Fibroblast of skin of back (primary cell): ENCODE measurements around the gene C17orf50.
"Not testable (repeated sequence)": the region's sequence is repeated elsewhere in the genome, so short reads cannot be mapped to it uniquely, and the experiment has no call there.

Experiments used
- DNase-seq: peaks from one replicate; pipeline ENCODE4 v3.0.0-alpha.2; 2013

C17orf50 gene

DNA sequence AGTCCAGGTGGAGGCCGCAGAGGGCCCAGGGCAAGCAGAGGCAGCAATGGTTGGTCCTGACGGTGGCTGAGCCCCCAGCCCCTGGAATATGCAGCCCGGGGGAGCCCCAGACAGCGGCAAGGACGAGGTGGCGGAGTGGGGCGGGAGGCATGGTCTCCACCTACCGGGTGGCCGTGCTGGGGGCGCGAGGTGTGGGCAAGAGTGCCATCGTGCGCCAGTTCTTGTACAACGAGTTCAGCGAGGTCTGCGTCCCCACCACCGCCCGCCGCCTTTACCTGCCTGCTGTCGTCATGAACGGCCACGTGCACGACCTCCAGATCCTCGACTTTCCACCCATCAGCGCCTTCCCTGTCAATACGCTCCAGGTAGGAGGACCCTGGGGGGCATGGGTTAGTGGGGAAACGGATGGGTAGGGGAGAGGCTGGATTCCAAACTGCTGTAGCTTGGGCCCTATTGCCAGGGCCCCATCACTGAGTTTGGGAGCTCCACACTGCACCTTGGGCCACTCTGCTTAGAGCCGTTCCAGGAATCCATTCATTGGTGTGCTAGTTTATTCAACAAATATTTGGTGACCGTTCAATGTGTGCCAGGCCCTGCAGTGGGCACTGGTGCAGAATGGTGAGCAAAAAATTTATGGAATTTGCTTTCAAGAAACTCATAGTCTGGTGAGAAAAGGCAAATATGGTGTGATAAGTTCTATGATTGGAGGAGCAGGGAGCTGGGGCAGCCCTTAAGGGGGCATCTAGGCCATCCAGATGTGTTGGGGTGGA, 25.5 kb upstream of the C17orf50 start:
- no peak for DNase-seq

DNA sequence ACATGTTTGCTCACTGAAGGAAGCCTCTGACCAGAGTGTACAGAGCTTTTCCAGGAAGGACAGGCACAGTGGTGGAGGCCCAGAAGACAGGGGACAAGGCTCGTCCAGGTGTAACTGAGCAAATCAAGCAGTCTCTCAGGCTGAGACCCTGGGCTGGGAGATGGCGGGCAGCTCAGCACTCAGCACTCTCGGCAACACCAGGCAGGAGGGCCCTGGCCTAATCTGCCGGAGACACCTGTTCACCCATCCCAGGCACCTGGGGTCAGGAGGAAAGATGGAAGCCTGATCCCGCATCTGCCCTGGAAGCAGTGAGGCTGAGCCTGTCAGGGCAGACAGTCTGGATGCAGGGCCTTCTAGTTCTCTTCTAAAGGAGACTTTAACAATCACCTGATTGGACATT, 24.5 kb upstream of the C17orf50 start:
- DNase-seq = no peak

DNA sequence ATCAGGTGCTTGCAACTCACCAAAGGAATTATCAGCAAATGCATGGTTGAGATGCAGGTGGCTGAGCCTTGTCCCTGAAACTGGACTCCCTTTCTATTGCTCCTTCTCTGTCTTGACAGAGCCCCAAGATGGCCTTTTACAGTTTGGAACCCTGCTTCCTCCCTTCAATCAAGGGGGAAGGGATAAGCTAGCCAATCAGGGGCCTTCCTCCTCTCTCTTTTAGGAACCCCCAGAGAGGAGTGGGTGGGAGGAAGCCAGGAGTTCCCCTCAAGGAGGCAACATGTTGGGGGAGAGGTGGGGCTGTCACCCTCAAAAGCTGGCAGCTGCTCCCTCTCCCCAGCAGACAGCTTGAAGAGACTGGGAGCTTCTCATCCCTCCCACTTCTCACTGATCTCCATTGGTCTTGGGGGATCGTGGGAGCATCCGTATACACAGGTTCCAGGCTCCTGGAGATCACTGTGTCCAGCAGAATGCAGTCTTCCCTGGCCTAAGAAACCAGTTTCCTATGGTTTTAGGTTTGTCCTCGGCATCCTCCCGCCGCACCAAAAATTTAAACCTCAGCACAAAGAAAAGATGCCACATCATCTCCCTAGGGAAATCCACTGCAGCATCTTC, 22.1 kb upstream of the C17orf50 start:
- DNase-seq = no peak

DNA sequence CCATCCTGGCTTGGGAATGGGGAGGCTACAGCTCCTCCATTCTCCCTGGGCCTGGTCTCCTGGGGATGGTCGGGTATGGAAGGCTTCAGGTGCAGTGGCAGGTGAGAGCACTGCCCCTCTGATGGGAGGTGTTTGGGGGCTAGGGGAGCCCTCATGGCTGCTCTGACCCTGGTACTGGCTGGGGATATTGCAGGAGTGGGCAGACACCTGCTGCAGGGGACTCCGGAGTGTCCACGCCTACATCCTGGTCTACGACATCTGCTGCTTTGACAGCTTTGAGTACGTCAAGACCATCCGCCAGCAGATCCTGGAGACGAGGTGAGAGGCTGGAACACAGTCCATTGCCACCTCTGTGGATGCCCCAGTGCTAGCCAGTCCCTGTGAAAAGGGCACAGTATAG, 20.5 kb upstream of the C17orf50 start:
- no peak for DNase-seq

- no peak for DNase-seq
Measured at GRCh38 chr17:35740997-35741931, 19.4 kb upstream of the C17orf50 start.

DNA sequence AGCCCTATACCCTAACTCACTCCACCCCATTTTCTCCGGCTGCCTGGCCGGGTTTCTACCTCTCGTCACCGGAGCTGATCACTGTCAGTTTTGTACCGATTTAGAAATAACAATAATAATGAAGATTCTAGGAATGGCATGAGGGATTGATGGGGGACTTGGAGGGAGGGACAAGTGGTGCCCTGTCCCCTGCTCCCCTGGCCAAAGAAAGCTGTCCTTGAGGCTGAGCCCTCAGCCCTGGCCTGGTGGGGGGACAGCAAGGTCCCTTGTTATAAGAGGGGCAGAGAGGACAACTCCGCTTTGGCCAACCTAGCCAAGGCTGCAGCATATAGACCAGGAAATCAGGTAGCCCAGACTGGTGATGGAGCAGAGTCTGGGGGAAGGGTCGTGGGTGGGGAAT, 18.2 kb upstream of the C17orf50 start:
- DNase-seq = no peak

DNA sequence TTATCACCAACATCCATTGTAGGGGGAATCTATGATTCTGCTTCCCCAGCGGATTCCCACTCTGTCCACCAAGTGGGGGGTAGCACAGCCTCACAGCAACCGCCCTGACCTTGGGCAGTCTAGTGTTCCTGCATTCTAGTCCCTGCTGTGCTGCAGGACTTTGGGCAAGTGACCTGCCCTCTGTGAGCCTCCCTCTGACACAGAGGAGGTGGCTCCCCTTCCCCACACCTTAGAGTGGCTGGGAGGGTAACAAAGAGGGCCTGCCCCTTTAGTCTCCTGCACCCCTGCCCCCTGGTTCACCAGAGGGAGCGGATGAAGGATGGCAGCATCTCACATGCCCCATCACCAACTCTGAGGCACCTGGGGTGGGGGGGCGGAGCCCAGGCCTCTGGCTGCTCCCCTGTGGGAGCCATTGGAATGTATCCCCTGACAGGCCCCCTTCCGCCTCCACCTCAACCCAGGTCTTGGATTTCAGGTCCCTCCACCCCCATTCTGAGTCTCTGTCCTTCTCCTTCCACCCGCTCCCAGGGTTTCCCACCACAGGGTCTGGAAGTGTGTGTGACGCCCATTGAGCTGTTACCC, 17.7 kb upstream of the C17orf50 start:
- no peak for DNase-seq

DNA sequence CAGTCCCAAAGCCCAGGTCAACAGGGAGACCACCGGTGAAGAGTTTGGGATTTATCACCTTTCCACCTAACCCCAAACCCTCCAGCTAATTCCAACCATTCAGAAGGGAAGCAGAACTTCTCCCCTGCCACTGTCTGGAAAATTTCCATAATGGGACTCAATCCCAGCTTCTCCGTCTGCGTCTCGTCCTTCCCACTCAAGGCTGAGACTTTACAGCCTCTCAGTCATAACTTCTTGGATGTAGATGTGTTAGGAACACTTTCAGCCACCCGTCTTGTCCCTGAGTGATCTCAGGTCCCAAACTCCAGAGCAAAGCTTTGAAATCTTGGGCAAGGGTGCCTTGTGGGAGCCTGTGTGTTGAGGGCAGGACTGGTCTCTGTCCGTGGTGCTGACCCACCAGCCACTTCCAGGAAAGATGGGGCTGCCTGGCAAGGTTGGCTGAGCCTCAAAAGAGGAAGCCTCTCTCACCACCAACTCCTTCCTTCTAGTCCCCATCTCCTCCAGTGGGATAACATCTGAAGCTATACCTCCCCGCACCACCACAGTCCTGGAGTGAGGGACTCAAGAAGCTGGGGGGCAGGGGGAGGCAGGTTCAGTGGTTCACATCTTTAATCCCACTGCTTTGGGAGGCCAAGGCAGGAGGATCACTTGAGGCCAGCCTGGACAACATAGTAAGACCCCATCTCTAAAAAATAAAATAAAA, 16.9 kb upstream of the C17orf50 start:
- DNase-seq = peak; percentile 38

- DNase-seq = no peak
Measured at GRCh38 chr17:35744830-35745229, 15.9 kb upstream of the C17orf50 start.

DNA sequence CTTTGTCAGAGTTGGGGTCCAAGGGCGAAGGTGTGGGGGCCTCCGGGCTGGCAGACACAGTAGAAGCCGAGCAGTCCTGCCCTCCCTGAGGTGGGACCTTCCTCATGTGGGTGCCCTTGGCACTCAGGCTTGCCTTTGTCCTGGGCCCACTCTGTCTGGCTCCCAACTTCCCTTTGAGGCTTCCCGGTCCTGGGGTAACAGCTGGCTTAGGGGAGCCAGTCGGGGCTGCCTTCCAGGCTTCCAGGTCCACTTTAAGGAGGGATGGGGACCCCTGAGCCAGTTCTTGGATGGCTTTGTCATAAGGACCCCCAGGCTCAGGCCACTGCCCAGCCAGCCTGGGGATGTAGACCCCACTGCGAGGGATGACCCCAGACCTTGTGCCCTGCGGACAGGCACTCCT, 15.4 kb upstream of the C17orf50 start:
- no peak for DNase-seq

DNA sequence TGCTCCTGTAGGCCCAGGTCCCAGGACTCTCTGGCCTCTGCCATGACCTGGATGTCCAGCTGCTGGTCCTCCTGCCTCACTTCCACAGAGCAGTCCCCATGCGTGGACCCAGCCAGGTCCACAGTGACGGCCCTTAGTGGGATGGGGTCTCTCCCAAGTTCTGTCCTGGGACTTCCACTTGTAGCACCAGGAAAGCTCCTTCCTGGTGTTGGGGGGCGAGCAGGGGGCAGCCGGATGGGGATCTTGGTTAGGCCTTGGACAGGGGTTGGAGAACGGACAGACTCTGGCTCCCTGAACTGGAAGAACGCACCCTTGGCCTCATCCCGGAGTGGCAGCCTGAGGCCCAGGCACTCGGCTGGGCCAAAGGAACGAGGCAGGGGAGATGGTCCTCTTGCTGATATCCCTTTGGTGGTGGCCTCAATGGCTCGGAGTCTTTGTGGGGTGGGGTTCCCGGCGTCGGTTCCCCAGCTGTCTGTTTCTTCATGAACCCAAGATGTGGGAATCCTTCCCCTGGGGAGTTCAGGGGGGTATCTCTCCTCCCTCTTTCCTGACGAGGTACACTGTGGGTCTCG, 14.9 kb upstream of the C17orf50 start:
- DNase-seq = no peak

- DNase-seq = peak; percentile 65
Measured at GRCh38 chr17:35747540-35748017, 13.1 kb upstream of the C17orf50 start.

DNA sequence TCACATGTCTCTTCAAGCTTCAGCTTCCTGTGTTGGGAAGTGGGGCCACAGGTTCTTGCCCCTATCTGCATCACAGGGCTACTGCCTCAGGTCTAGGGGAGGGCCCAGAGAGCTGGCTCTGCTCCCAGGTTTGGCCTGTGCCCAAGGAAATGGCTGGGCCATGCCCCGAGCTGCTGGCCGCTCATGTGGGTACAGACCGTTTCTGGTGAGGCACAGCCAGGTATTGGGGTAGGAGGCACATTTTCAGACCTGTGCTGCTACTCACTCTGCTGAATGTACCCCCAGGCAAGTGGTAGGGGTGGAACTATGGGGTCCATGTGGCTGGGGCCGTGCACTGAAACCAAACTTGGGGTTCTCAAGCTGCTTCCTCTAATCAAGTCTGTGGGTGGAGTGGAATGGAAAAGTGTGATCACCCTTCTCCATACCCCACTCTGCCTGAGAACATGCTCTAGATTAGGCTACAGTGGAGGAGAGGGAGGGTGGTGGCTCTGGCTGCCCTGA, 12.3 kb upstream of the C17orf50 start:
- DNase-seq = no peak

DNA sequence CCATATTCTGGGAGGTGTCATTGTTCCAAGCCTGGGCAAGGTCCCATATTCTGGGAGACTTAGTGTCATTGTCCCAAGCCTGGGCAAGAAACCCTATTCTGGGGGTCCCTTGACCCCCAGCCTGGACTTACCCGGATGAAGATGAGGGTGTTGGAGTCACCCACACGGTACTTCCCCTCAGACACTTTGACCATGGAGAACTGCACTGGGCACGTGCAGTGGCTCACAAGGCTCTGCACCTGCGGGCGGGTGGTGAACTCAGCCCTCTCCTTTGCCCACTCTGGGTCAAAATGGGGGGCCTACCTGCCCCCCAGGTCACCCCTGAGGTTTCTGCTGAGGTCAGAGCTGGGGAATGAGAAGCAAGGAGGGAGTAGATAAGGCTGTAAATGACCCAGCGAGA, 11.7 kb upstream of the C17orf50 start:
- no peak for DNase-seq

DNA sequence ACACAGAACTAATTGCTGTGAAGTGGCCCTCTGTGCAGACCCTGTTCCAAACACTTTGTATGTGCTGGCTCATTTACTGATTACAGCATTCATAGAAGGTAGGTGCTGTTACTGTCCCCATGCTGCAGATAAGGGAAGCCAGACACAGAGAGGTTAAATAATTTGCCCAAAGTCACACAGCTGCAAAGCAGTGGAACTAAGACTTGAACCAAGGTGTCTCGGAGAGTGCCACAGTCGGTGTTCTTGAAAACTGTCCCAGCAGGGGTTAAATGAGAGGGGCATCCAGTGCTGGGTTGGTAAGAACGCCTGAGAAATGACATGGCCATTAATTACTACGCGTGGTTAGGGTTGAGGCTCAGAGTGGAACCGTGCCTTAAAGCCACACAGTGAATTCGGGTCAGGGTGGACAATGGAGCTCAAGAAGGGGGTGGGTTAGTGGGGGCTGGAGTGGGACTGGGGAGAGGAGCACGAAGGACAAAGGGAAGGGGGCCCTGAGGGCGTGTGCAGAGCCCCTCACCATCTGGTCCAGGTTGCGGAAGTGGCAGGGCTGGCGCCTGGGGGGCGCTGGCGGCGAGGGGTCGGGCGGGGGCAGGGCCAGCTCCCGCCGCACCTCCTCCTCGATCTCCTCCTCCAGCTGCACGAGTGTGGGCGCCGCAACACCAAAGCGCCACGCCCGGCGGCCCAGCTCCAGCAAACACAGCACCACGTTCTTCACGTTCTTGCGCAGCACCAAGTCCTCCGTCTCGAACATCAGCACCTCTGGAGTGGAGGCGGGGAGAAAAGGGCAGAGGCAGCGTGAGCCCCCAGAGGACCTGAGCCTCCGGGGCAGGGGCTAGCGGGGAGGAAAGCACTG, 10.9 kb upstream of the C17orf50 start:
- DNase-seq = peak; percentile 37

DNA sequence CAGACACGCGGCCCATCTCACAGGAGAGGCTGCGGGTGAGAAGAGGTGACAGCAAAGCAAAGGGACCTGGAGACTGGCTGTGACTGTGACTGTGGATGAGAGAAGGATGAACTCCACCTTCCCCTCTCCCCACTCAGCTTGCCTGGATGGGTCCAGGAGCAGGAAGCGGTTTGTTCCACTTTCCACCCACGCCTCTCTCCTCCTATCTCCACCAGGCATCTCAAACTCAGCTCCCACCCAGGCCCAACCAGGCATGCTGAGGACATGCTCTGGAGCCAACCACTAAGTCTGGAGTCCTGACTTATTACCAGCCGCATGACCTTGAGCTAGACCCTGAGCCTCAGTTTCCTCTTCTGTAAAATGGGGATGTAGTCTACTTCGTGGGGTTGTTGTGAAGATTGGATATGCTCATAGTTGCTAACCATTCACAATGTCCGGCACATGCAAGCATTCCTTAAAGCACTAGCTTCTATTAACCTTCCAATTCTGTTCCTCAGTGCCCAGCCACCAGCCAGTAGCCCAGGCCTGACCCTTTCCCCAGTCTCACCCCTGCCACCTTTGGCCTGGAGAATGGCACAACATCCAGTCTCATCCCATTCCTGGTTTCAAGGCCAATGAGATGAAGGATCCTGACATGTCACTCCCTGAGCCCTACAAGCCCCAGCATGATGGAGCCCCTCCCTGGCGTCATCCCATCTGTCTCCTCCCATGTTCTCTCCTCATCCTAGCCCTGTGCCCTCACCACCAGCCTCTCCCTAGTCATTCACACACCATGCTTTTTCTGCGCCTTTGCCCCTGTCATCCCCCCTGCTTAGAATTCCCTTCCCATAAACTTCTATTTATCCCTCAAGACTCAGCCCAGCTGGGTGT, 9.9 kb upstream of the C17orf50 start:
- DNase-seq = no peak

DNA sequence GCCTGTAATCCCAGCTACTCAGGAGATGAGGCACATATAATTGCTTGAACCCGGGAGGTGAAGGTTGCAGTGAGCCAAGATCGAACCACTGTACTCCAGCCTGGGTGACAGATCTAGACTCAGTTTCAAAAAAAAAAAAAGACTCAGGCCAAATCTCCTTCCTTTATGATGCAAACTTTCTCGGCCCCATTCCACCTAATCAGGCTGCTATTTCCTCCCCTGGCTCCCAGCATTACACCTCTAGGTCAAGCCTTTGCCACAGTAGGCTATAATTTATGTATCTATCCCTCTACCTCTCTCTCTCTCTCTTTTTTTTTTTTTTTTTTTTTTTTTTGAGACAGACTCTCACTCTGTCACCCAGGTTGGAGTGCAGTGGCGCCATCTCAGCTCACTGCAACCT, 9.1 kb upstream of the C17orf50 start:
- DNase-seq = not testable (repeated sequence)

DNA sequence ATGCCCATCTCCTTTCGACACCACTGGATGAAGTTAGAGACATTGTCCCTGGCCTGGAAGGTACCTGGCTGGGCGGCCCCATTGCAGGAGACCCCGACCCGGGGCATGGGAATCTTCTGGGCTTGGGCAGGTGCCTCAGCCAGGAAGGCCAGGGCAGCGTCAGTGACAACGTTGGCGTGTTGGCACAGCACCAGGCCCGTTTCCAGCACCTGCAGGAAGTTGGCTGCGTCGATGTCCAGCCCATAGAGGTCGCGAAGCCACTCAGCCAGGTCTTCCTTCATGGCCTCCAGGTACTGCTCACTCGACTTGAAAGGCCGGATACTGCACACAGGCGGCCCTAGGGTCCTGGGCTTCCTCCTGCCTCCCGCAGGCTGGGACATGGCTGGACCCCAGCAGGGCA, 8.2 kb upstream of the C17orf50 start:
- no peak for DNase-seq

- DNase-seq = no peak
Measured at GRCh38 chr17:35752945-35753764, 7.5 kb upstream of the C17orf50 start, which contains the start of gene GAS2L2. Gene GAS2L2 (minus strand): TSS chr17:35753239. CDS start chr17:35752850, 389 bp downstream.
